Measurements from ENCODE around the gene PVALEF. TPM values are rescaled to one million over a fixed set of nuclear protein-coding genes. Genes with fewer than 3 reads are reported as not detected.

Gene PVALEF
- total RNA-seq, 1 donor from 2014 or later: not detected

DNA sequence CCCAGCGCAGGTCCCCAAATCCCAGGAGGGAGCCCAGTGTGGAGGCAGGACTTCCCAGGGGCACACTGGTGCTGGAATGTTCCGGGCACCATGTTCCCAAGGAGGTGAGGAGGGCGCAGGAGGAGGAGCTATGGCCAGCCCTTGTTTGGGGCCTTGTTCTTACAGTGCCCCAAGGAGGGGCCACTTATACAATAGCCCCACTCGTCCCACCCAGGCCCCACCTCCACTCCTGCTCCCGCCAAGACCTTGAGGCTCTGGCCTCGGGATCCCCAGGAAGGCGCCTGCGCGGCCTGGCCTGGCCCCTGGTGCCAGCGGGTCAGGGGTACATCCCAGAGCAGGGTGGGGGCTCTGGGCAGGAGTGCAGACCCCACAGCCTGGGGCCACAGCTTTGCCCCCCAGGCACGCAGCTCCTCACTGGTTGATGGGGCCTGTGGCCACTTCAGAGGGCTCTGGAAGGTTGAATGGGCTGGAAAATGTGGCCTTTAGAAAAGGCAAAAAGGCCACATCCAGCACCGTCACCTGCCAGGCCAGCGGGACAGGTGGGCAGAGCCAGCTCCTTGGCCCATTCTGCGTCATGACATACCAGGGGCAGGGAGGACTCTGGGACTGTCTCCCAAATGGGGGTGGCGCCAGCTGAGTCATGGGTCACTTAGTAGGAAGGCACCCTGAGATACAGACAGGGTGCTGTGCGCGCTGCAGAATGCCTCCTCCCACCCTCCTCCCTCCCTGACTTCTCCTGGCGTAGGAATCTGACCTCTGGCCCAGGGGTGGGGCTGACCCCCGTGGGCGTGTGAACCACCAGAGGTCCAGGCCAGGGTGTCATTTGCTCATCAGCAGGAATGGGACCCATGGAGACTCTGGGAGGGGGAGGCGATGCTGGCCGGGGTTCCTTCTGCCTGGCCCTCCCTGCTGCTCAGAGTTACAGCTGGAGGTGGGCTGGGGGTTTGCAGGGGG lies 32.3 kb upstream of the PVALEF start:
- Mint-ChIP-seq H3K4me1 (ENCODE audit: unreplicated experiment) (no peaks in the 10 kb centered on the region), H3K9me3 (ENCODE audit: unreplicated experiment) (no peaks in the 10 kb centered on the region), H3K27me3 (ENCODE audit: unreplicated experiment) (no peaks in the 10 kb centered on the region), H3K4me3 (ENCODE audit: unreplicated experiment) (no peak overlapping the region), H3K27ac (ENCODE audit: unreplicated experiment) (no peak overlapping the region), H3K36me3 (ENCODE audit: unreplicated experiment) (no peaks in the 10 kb centered on the region)
- TF ChIP-seq, protein P1, sequence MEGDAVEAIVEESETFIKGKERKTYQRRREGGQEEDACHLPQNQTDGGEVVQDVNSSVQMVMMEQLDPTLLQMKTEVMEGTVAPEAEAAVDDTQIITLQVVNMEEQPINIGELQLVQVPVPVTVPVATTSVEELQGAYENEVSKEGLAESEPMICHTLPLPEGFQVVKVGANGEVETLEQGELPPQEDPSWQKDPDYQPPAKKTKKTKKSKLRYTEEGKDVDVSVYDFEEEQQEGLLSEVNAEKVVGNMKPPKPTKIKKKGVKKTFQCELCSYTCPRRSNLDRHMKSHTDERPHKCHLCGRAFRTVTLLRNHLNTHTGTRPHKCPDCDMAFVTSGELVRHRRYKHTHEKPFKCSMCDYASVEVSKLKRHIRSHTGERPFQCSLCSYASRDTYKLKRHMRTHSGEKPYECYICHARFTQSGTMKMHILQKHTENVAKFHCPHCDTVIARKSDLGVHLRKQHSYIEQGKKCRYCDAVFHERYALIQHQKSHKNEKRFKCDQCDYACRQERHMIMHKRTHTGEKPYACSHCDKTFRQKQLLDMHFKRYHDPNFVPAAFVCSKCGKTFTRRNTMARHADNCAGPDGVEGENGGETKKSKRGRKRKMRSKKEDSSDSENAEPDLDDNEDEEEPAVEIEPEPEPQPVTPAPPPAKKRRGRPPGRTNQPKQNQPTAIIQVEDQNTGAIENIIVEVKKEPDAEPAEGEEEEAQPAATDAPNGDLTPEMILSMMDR (IDR thresholded peaks at IDR 0.05): no peak
- no peak for DNase-seq (ENCODE audit: extremely low spot score, unreplicated experiment)

DNA sequence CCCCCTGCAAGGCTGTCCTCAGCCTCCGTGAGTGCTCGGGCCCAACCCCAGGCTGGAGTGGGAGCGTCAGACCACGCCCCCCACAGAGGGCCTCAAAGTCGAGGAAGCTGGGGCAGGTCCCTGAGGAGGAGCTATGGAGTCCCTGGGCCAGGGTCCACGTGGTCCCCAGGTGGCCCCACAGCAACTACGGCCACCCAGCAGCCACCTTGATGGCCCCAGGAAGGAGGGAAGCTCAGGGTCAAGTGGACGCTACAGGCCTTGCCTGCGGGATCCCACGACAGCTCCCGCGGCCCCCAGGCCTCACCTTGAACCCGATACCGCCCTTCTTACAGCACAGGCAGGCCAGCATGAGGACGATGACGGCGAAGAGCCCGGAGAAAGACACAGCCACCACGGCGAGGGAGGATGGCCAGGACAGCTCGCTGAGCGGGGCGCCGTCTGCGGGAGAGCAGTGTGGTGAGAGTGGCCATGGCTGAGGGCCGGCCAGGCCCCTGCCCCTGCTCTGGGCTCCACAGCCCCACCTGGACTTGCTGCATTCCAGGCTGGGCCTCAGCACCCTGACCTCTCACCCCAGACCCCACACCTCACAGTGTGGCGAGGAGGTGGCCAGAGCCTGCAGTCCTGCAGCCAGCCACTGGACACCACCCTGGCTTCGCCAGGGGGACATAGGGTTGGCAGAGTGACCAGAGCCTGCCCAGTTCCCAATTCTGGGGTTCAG lies 31.1 kb upstream of the PVALEF start:
- H3K4me1 Mint-ChIP-seq (ENCODE audit: unreplicated experiment): no peaks in the 10 kb centered on the region
- H3K9me3 Mint-ChIP-seq (ENCODE audit: unreplicated experiment): no peaks in the 10 kb centered on the region
- H3K36me3 Mint-ChIP-seq (ENCODE audit: unreplicated experiment): no peaks in the 10 kb centered on the region
- no peaks in the 10 kb centered on the region for H3K27me3 Mint-ChIP-seq (ENCODE audit: unreplicated experiment)
- DNase-seq (ENCODE audit: extremely low spot score, unreplicated experiment): no peak
- TF ChIP-seq, protein P1 (IDR thresholded peaks at IDR 0.05): no peak
- no peak overlapping the region for H3K4me3 Mint-ChIP-seq (ENCODE audit: unreplicated experiment)
- H3K27ac Mint-ChIP-seq (ENCODE audit: unreplicated experiment): no peak overlapping the region

DNA sequence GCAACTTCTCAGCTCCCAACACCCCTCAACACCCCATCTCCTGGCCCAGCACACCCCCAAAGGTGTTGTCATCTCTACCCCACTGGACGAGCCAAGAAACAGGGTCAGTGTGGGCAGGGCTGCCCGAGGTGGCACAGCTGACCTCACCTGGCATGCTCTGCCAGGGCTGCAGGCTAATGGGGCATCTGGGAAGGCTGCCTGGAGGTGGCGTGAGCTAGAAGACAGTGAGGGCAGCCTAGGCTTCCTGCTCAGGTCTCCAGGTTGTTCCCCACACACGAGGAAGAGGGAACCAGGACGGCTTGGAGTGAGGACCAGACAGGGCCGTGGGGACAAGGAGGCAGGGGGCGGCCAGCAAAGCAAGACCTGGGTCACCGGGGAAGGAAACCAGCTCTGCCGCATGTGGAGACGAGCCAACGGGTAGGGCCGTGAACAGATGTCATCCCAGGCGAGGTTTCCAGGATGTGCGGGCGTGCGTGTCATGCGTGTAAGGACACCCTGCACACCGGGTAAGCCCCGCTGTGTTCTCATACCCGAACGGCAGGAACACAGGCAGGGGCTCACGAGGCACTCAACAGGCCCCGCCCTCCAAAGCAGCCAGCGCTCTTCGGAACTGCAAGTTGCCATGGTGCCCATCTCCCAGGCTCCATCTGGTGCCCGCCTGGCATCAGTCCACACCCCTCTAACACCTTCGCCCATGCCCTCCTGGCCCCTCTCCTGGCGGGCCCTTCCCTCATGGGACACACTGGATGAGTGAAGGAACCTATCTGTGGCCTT lies 29.6 kb upstream of the PVALEF start:
- no peak for DNase-seq (ENCODE audit: extremely low spot score, unreplicated experiment)
- no peaks in the 10 kb centered on the region for H3K27me3 Mint-ChIP-seq (ENCODE audit: unreplicated experiment)
- H3K4me1 Mint-ChIP-seq (ENCODE audit: unreplicated experiment): no peaks in the 10 kb centered on the region
- H3K27ac Mint-ChIP-seq (ENCODE audit: unreplicated experiment): no peak overlapping the region
- no peaks in the 10 kb centered on the region for H3K9me3 Mint-ChIP-seq (ENCODE audit: unreplicated experiment)
- TF ChIP-seq, protein P1 (IDR thresholded peaks at IDR 0.05): no peak
- no peak overlapping the region for H3K4me3 Mint-ChIP-seq (ENCODE audit: unreplicated experiment)
- H3K36me3 Mint-ChIP-seq (ENCODE audit: unreplicated experiment): no peaks in the 10 kb centered on the region

DNA sequence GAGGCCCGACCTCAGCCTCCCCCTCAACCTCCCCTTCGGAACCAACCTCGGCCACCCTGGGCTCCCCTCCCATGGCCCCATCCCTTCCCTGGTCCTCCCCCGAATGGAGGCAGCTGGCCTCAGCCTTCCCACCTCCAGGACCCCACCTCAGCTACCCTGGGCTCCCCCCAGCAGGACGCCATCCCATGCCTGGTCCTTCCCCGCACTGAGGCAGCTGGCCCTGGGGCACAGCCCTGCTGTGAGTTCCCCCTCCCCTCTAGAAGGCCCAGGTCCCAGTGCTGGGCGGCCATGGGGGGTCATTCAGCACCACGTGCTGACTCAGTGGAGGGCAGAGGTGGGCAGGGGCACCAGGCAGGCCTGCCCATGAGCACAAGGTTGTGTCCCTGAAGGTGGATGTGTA lies 28.9 kb upstream of the PVALEF start:
- DNase-seq (ENCODE audit: extremely low spot score, unreplicated experiment): no peak
- H3K9me3 Mint-ChIP-seq (ENCODE audit: unreplicated experiment): no peaks in the 10 kb centered on the region
- H3K4me3 Mint-ChIP-seq (ENCODE audit: unreplicated experiment): no peak overlapping the region
- H3K27ac Mint-ChIP-seq (ENCODE audit: unreplicated experiment): no peak overlapping the region
- H3K27me3 Mint-ChIP-seq (ENCODE audit: unreplicated experiment): no peaks in the 10 kb centered on the region
- TF ChIP-seq, protein P1 (IDR thresholded peaks at IDR 0.05): no peak
- no peaks in the 10 kb centered on the region for H3K4me1 Mint-ChIP-seq (ENCODE audit: unreplicated experiment)
- no peaks in the 10 kb centered on the region for H3K36me3 Mint-ChIP-seq (ENCODE audit: unreplicated experiment)

All from osteocyte (in vitro differentiated cells).